GM18507 (cell line): ENCODE measurements around the gene NUP214.
A peak's percentile ranks its signal among the peaks of the same experiment; 100 is the strongest.
"Not testable (repeated sequence)": the region's sequence is repeated elsewhere in the genome, so short reads cannot be mapped to it uniquely, and the experiment has no call there.

ENCODE experiments used
- DNase-seq: peaks from one replicate; pipeline ENCODE4 v3.0.0; 2011; ENCODE audit warnings: low read depth; ENCODE audit not compliant: insufficient read length; ENCODE audit errors: extremely low spot score
- FAIRE-seq: peaks from 2 replicates; lab custom pipeline; 2011; peaks lifted over from hg19 to GRCh38; lab: Jason Lieb, UNC

NUP214 gene

DNA sequence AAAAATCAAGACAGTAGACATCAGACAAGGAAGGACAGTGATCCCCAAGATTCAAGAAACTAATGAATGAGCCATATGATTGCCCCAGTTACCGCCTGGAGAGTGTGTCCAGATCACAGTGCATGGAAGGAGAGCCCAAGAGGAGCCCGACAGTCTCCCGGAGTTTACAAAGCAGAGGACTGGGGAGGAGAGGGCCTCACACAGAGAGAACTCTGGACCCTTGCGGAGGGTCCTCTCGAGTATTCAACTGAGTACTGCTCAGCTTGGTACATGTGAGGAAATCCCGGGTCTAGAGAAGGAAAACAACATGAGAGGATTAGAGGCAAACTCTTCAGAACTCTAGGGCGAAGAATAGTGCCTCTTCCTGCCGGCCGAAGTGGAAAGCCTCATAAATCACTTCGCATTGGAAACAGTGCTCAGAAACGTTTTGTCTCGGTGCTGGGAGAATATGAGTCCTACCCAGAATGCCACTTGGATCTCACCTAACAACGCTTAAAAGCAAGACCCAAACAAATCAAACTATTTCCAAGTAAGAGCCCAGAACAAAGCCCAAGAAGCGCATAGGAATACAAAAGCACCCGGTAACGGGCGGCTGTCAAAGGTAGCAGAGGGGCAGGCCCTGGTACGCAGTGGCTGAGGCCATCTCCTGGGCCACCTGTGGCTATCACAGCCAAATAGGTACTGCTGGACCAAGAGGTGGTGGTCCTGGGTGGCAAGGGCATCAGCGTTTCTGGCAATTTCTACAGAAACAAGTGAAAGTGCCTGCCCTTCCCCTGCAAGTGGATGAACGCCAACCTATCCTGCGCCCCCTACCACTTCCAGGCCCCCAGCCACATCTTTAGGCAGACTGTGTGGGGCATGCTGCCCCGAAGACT, 114.9 kb downstream of the NUP214 start:
- DNase-seq (no peak), FAIRE-seq (no peak)

DNA sequence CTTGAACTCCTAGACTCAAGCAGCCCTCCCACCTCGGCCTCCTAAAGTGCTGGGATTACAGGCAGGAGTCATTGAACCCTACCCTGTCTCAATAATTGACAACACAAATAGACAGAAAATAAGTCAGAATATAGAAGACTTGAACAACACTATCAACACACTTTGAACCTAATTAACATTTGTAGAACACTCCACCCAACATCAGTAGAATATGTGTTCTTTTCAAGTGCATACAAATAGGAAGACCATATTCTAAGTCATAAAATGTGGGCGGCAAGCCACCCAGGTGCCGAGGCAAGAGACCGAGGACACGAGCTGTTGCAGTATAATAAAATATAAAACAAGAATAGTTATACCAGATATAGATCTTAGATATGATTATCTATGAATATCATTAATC, 118.9 kb downstream of the NUP214 start:
- FAIRE-seq, DNase-seq: not testable (repeated sequence)

DNA sequence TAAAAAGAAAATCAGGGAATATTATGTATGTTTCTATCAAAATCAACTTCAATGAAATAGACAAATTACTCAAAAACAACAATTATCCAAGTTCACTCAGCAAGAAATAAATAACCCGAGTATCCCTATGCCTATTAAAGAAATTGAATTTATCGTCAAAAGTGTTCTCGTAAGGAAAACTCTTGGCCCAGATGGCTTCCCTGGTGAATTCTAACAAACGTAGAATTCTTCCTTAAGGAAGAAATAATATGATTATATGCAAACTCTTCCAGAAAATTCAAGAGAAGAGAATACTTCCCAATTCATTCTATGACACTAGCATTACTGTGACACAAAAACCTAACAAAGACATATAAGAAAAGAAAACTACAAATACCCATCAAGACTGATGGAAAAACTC, 121.2 kb downstream of the NUP214 start:
- no peak for FAIRE-seq
- no peak for DNase-seq

DNA sequence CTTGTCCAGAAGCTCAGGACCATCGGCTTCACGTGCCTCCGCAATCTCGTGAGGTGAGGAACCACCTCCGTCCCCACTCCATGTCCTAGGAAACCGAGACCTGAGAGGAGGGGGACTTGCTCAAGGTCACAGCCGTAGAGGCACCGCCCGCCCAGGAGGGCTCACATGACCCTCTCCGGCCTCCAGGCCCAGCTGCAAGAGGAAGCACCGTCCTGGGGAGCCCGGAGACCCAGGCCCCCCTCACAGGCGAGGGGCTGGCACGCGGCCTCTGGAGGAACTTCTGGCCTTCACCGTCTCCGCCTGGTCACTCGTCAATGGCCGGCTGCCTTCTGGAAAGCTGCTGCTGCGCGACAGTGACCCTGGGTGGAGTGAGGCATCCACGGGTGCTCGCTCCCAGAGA, 126.7 kb downstream of the NUP214 start:
- DNase-seq (no peak), FAIRE-seq (no peak)

DNA sequence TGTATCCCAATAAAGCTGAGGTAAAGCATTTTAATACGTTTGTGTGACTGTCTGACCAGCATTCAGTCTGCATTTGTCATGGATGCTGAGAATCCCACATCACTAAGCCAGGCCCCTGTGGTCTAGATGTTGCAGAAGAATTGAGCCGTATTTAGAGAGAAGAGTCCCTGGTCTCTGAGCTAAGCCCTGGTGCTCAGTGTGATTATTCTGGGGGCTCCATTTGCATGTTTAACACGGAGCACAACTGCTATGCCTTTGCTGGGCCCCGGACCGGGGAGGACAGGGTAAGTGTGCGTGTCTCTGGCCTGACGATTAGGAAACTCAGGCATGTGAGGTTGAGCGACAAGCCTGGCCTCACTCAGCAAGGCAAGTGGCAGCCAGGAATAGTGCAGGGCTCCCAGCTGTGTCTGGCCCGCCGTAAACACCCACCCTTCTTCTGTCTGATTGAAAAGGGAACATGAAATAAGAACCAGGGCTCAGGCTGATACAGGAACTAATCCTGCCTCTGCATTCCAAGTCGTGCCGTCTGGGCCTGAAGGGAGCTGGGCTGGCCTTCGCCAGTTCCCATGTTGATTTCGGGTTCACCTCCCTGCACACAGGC, 128.6 kb downstream of the NUP214 start:
- FAIRE-seq (peak; percentile 33), DNase-seq (no peak)

DNA sequence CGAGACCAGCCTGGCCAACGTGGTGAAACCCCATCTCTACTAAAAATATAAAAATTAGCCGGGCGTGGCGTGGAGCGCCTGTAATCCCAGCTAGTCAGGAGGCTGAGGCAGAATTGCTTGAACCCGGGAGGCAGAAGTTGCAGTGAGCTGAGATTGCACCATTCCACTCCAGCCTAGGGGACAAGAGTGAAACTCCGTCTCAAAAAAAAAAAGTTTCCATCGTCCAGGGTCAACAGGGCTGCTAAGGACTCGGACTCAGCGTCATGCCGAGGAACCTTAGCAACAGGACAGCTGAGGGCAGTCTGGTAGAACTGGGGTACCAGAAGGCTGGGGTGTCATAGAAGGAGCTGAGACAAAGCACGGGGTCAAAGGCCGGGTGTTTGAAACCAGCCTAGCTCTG, 129.2 kb downstream of the NUP214 start:
- no peak for FAIRE-seq

DNA sequence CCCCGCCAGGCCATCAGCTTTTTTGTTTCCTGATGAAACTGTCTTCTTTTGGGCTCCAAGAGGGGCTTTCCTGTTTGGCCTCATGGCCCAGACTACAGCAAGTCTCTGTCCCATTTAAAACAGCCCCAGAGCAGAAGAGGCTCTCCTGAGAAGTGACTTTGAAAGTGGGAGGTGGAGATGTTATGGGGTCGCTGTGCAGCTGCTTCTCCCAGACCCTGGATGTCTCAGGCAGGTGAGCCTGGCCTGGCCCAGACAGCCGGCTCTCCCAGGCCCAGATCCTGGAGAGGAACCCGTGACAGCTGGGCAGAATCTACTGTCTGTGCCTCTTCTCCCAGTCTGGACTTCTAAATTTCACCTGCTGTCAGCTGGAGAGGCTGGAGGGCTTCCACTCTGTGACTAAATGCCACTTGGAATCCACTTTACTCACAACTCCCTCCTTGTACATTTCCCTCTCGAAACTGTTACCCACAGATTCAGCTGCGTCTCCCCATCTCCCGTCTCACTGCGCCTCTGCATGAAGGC, 130.4 kb downstream of the NUP214 start:
- FAIRE-seq, result no peak
- no peak for DNase-seq

More for the DNA sequence above, 129.2 kb downstream of the NUP214 start:
- DNase-seq, result no peak

DNA sequence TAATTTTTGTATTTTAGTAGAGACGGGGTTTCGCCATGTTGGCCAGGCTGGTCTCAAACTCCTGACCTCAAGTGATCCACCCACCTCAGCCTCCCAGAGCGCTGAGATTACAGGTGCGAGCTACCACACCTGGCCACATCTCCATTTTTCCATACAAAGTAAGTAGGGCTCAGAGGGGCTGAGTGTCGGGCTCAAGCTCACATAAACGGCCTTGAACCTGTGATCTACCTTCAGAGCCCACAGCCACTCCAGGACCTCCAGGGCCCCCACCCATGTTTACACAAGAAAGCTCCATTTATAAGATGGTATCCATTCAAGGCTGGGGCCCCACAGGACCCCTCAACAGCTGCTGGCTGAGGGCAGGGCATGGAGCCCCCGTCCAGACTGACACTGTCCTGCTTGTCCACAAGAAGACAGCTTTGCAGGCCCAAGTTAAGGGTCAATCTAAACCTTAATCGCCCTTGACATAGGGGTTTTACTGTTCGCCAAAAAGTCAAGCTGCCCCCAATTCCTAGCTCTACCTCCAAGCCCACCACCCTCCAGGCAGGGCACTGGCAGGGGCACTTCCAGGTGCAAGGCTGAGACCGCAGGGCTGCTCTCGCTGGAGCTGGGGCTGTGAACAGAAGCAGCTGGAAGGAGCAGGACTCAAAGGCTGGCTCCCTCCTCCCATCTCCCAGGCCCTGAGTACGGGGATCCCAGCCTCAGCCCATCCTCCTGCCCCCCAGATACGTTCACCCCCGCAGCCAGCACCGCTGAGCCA, 132.1 kb downstream of the NUP214 start:
- no peak for FAIRE-seq

DNA sequence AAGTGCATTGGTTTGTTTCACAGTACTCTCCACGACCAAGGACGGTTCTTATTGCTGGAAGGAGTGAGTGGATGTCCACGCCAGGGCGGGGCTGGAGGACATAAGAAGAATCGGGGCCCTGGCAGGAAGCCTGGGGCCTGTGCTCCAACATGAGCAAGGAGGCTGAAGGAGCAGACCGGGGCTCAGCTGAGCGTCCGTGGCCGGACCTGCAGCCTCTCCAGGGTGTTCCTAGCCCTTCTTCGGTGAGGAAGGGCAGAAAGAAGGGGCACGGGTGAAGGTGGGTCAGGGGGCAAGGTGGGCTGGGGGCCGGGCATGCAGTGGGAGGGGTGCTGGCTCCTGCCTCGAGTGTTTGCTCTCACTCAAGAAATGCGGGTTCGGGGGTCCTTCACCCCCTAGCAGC, 132.8 kb downstream of the NUP214 start:
- no peak for FAIRE-seq
- DNase-seq, result no peak

More for the DNA sequence above, 132.1 kb downstream of the NUP214 start:
- no peak for DNase-seq

DNA sequence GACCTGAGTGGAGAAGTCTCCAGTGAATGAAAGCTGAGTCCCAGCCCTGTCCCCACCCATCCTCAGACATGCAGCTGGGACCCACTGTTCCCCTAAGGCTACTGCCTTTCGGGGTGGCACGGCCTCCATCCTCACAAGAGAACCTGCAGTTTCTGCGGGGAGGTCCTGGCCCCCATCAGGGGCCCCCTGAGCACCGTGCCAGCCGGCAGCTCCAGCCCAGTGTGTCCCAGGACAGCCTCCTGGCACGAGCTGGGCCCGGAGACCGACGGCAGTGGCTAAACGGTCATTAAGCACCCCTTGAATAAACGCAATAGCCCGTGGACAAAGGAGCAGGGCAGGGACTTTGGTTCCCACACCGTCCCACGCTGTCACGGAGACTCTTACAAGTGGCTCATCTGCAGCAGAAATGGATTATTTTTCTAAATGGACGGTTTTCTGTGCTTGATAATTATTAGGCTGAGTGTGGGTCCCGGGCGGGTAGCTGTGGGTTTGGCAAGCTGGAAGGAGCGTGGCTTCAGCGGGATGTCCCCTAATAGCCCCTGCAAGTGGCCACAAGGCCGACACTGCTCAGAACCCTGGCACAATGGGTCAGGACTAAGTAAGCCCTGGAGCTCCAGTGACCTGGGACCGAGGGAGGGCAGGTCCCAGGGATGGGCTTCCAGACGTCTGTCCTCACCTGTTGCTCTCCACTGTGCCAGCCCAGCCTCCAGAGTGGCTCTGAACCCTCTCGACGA, 133.5 kb downstream of the NUP214 start:
- no peak for DNase-seq
- no peak for FAIRE-seq

DNA sequence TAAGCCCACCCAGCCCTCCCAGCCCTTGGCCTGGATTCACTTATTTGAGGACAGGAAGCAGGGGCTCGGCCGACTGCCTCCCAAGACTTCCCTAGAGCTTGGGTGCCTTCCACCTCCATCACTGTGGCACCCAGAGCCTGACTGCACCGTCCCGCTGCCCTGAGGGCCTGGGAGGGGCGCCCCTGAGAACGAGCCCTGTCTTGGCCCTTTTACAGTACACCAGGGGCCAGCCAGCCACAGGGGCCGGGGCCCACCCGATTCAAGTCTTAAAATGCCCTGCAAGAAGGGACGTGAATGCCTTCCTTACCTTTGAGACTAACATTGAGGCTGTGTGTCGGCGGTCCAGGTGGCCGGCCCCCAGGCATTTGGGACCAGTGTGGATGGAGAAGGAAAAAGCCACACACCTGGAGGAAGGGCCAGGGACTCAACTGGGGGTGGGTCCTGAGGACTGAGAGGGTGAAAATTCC, 134.1 kb downstream of the NUP214 start:
- FAIRE-seq (no peak), DNase-seq (no peak)

DNA sequence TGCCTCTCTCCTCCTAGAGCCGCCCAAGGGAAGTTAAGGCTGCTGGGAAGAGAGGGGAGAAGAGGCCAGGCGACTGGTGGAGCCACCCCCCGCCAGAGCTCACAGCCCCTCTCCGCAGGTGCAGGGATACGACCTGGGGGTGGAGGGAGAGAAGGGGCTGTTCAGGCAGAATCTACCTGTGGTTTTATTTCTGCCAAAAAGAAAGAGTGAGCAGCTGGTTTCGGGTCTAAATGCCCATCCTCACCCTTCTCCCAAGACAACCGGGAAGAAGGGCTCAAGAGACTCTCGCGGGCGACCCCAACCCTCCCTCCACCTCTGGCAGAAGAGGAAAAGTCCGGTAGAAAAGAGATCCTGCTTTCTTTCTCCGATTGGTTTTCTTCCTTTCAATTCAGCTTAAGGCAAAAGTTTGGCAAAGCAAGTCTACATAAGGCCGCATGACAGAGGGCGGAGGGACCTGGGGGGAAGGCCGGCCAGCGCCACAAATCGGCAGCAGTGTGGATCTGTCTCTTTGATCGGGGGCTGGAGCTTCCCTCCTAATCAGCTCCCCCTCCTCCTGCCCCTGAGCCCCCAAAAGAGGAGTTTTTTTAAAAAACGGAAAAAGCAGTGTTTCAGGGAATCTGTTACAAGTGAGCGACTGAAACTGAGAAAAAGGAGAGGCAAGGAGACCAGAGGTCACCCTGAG, 134.7 kb downstream of the NUP214 start:
- DNase-seq (no peak), FAIRE-seq (no peak)

DNA sequence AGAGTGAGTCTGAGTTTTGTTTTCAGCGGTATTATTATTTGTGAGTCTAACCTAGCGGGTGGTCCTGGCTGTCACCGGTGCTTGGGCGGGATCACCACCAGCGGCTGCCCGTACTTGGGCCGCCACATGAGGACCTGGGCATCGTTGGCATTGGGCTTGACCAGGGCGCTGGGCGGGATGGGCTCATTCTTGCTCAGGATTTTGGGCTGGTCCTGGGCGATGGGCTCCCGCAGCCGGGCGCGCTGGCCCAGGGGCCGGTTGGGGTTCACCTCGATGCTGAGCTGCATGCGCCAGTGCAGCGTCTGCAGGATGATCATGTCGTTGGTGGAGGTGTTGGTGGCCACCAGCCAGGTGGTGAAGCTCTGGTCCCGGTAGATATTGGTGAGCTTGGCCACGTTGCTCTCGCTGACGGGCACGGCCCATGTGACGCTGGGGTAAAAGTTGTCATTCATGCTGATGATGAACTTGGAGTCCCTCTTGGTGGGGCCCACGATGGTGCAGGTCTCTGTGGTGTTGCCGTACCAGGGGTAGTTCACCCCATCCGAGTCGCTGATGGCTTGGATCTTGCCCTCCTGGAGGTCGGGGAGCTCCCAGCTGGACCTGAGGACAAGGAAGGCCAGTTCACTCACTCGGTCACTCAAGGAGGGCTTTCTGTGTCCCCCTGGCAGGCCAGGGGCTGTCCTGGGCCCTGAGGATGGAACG, 135.5 kb downstream of the NUP214 start:
- FAIRE-seq, result no peak
- DNase-seq, result no peak

DNA sequence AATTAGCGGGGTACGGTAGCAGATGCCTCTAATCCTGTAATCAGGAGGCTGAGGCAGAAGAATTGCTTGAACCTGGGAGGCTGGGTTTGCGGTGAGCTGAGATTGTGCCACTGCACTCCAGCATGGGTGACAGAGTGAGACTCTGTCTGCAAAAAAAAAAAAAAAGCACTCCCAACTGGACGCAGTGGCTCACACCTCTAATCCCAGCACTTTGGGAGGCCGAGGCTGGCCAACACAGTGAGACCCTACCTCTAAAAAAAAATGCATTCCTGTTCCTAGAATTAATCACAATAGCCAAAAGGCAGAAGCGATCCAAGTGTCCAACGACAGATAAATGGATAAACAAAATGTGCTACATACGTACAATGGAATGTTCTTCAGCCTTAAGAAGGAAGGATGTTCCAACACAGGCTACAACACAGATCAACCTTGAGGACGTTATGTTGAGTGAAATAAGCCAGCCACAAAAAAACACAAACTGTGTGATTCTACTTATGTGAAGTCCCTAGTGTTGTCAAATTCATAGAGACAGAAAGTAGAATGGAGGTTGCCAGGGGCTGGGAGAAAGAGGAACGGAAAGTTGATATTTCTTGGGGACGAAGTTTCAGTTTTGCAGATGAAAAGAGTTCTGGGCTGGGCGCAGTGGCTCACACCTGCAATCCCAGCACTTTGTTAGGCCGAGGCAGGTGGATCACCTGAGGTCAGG, 137.1 kb downstream of the NUP214 start:
- peak; percentile 96 for FAIRE-seq
- DNase-seq, result no peak

DNA sequence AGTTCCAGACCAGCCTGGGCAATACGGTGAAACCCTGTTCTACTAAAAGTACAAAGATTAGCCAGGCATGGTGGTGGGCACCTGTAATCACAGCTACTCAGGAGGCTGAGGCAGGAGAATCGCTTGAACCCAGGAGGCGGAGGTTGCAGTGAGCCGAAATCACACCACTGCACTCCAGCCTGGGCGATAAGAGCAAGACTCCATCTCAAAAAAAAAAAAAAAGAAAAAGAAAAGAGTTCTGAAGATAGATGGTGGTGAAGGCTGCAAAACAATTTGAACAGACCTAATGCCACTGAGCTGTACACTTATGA, 137.6 kb downstream of the NUP214 start:
- FAIRE-seq, result not testable (repeated sequence)

DNA sequence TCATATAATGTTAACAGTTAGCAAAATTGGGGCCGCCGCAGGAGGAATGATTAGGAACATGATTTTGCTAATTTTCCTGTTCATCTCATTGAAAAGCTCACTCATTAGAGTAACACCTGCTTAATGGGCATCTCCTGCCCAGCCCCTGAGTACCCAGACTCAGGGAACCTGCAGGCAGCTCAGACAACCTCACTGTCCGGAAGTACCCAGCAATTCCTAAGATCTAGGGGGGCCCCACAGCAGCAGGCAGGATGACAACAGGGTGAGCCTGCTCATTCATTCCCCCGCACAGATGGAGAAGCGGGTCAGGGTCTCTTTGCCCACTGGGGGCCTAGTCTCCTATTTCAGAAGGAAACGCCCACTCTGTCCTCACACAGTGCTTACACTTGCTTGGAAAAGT, 138.3 kb downstream of the NUP214 start:
- DNase-seq (no peak), FAIRE-seq (no peak)

More for the DNA sequence above, 137.6 kb downstream of the NUP214 start:
- DNase-seq, result not testable (repeated sequence)

DNA sequence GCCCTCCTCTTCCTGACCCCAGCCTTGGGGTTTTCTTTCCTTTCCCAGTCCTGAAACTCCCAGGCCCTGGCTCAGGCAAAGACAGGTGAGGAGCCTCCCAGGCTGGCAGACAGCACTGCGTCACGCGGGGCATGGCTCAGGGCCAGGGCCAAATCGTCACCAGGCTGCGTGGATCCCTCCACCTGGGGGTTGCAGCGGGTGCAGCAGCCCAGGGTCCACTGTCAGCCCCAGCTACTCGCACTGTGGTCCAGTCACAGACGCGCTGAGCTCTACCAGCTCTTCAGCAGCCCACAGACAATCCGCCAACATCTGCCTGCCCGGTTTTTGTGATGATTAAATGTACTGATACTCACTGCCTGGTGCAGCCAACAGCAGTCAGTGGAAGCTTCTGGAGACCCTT, 138.8 kb downstream of the NUP214 start:
- DNase-seq, result no peak
- no peak for FAIRE-seq
